Naive thymus-derived CD8-positive, alpha-beta T cell (primary cell): ENCODE measurements around the gene SLC19A1. TPM values are rescaled to one million over a fixed set of nuclear protein-coding genes. Genes with fewer than 3 reads are reported as not detected.
A peak's percentile ranks its signal among the peaks of the same experiment; 100 is the strongest.

Experiments
- ATAC-seq, 2 donors: fragments of 150-1000 bp; cut with Tn5 transposase in 1 of 2; sonication (Bioruptor Pico), chemical (Tn5 transposase) in 1 of 2; 1 replicate in 1 of 2; 2 replicates in 1 of 2; pipeline ENCODE4 v1.10.0; 2021; ENCODE audit warnings: mild to moderate bottlenecking in 2 of 2, moderate library complexity in 2 of 2
- POLR2A ChIA-PET: fragments of 350-600 bp; sonication (Branson Sonifier 250); formaldehyde crosslinking; loops from one replicate; lab custom pipeline; 2021; ENCODE audit warnings: antibody characterized with exemption; lab: Charles Lee
- DNase-seq, 10 donors: peaks; one replicate each; pipeline versions ENCODE4 v3.0.0 to v3.0.0-alpha.2; 2020 to 2022
- H3K27ac Mint-ChIP-seq, 10 donors: one replicate each; pipeline ENCODE4 v1.8.0; 2020 to 2022; ENCODE audit warnings: mild to moderate bottlenecking in 10 of 10, mixed read lengths in 10 of 10, moderate library complexity in 4 of 10, inconsistent platforms in 1 of 10
- H3K27me3 Mint-ChIP-seq, 5 donors: one replicate each; pipeline ENCODE4 v1.8.0; 2021 to 2022; ENCODE audit warnings: mixed read lengths in 5 of 5
- H3K36me3 Mint-ChIP-seq, 3 donors: one replicate each; pipeline ENCODE4 v1.8.0; 2020 to 2022; ENCODE audit warnings: mixed read lengths in 3 of 3, mild to moderate bottlenecking in 2 of 3, inconsistent platforms in 1 of 3
- H3K4me1 Mint-ChIP-seq, 4 donors: one replicate each; pipeline ENCODE4 v1.8.0; 2021 to 2022; ENCODE audit warnings: mixed read lengths in 4 of 4
- H3K4me3 Mint-ChIP-seq, 10 donors: one replicate each; pipeline ENCODE4 v1.8.0; 2020 to 2022; ENCODE audit warnings: mild to moderate bottlenecking in 10 of 10, mixed read lengths in 10 of 10, moderate library complexity in 6 of 10, inconsistent platforms in 1 of 10
- H3K9me3 Mint-ChIP-seq, 9 donors: one replicate each; pipeline ENCODE4 v1.8.0; 2020 to 2022; ENCODE audit warnings: mixed read lengths in 9 of 9, mild to moderate bottlenecking in 3 of 9, inconsistent platforms in 1 of 9, moderate library complexity in 1 of 9
- polyA plus RNA-seq, 3 donors: library from polyadenylated mRNA; unstranded; fragments of 300-500 nt; fragmentation: Illumina TruSeq; gene quantifications; one replicate each; pipeline ENCODE4 v1.2.3, GENCODE V29; 2021
- total RNA-seq, 8 experiments: library from RNA in 2 of 8; stranded (reverse) in 2 of 8; gene quantifications; one replicate each; pipeline ENCODE4 v1.2.3 and lab custom pipeline; 2021 to 2026

SLC19A1 gene
- total and polyA plus RNA-seq, 5 experiments from 2014 or later = 4.6 to 14.4 (median 10.2) TPM

- Mint-ChIP-seq H3K4me3 (no peak overlapping the region), H3K9me3 (no peaks in the 10 kb centered on the region), H3K36me3 (no peaks in the 10 kb centered on the region), H3K27ac (peak overlapping the region in 5 of 10 donors; percentile 36 to 75 (median 56)), H3K4me1 (peaks cover 0 to 5% (median 2%) of the 10 kb centered on the region in 4 donors), H3K27me3 (peaks cover 0 to 6% (median 0%) of the 10 kb centered on the region in 5 donors)
- ATAC-seq = no peak
- POLR2A ChIA-PET = no interaction called here
- DNase-seq = peak in 1 of 10 donors; percentile 54
Observed at GRCh38 chr21:45453308-45453950, 88.8 kb downstream of the SLC19A1 start.

GRCh38 chr21:45452696-45453307 lies 89.4 kb downstream of the SLC19A1 start:
- Mint-ChIP-seq H3K4me3 (no peak overlapping the region), H3K27ac (peak overlapping the region in 6 of 10 donors; percentile 5 to 75 (median 50)), H3K4me1 (peaks cover 0 to 5% (median 2%) of the 10 kb centered on the region in 4 donors), H3K27me3 (peaks cover 0 to 8% (median 3%) of the 10 kb centered on the region in 5 donors), H3K9me3 (no peaks in the 10 kb centered on the region), H3K36me3 (no peaks in the 10 kb centered on the region)
- POLR2A ChIA-PET = no interaction called here
- ATAC-seq = no peak
- DNase-seq = peak in 1 of 10 donors; percentile 15

GRCh38 chr21:45451771-45452182 lies 90.5 kb downstream of the SLC19A1 start:
- H3K4me3 Mint-ChIP-seq = no peak overlapping the region
- no peak overlapping the region for H3K27ac Mint-ChIP-seq
- H3K27me3 Mint-ChIP-seq = peaks cover 0 to 9% (median 8%) of the 10 kb centered on the region in 5 donors
- POLR2A ChIA-PET = no interaction called here
- H3K36me3 Mint-ChIP-seq = no peaks in the 10 kb centered on the region
- ATAC-seq (no peak), DNase-seq (peak in 1 of 10 donors; percentile 52)
- peaks cover 0 to 5% (median 2%) of the 10 kb centered on the region in 4 donors for H3K4me1 Mint-ChIP-seq
- peaks cover 0 to 2% (median 0%) of the 10 kb centered on the region in 9 donors for H3K9me3 Mint-ChIP-seq

GRCh38 chr21:45451091-45451740 lies 91.0 kb downstream of the SLC19A1 start:
- Mint-ChIP-seq H3K9me3 (peaks cover 0 to 4% (median 0%) of the 10 kb centered on the region in 9 donors), H3K4me3 (no peak overlapping the region), H3K27me3 (peaks cover 0 to 12% (median 8%) of the 10 kb centered on the region in 5 donors), H3K27ac (no peak overlapping the region), H3K4me1 (peaks cover 0 to 5% (median 2%) of the 10 kb centered on the region in 4 donors), H3K36me3 (no peaks in the 10 kb centered on the region)
- DNase-seq (peak in 1 of 10 donors; percentile 13), ATAC-seq (no peak)
- POLR2A ChIA-PET = no interaction called here

GRCh38 chr21:45450423-45451090 lies 91.7 kb downstream of the SLC19A1 start:
- POLR2A ChIA-PET = no interaction called here
- H3K27ac Mint-ChIP-seq = no peak overlapping the region

GRCh38 chr21:45449658-45450422 lies 92.4 kb downstream of the SLC19A1 start:
- Mint-ChIP-seq H3K27ac (peak overlapping the region in 1 of 10 donors; percentile 85), H3K27me3 (peaks cover 0 to 16% (median 8%) of the 10 kb centered on the region in 5 donors), H3K4me1 (peaks cover 0 to 5% (median 2%) of the 10 kb centered on the region in 4 donors), H3K9me3 (peaks cover 0 to 6% (median 0%) of the 10 kb centered on the region in 9 donors), H3K4me3 (no peak overlapping the region), H3K36me3 (no peaks in the 10 kb centered on the region)
- ATAC-seq (no peak), DNase-seq (peak in 1 of 10 donors; percentile 44)
- POLR2A ChIA-PET = no interaction called here

More at GRCh38 chr21:45450423-45451090, 91.7 kb downstream of the SLC19A1 start:
- Mint-ChIP-seq H3K4me1 (peaks cover 0 to 5% (median 2%) of the 10 kb centered on the region in 4 donors), H3K36me3 (no peaks in the 10 kb centered on the region), H3K27me3 (peaks cover 0 to 15% (median 8%) of the 10 kb centered on the region in 5 donors), H3K9me3 (peaks cover 0 to 6% (median 0%) of the 10 kb centered on the region in 9 donors), H3K4me3 (no peak overlapping the region)
- DNase-seq = peak in 1 of 10 donors; percentile 38
- no peak for ATAC-seq

- Mint-ChIP-seq H3K27me3 (peaks cover 3 to 18% (median 8%) of the 10 kb centered on the region in 5 donors), H3K4me3 (no peak overlapping the region), H3K4me1 (peaks cover 0 to 8% (median 3%) of the 10 kb centered on the region in 4 donors), H3K9me3 (peaks cover 0 to 6% (median 0%) of the 10 kb centered on the region in 9 donors), H3K27ac (peak overlapping the region in 3 of 10 donors; percentile 1 to 85 (median 52)), H3K36me3 (no peaks in the 10 kb centered on the region)
- POLR2A ChIA-PET = no interaction called here
- peak in 1 of 10 donors; percentile 58 for DNase-seq
- ATAC-seq = no peak
Observed at GRCh38 chr21:45448810-45449657, 93.2 kb downstream of the SLC19A1 start.

- no peaks in the 10 kb centered on the region for H3K36me3 Mint-ChIP-seq
- H3K27ac Mint-ChIP-seq = no peak overlapping the region
- peaks cover 0 to 7% (median 2%) of the 10 kb centered on the region in 4 donors for H3K4me1 Mint-ChIP-seq
Observed at GRCh38 chr21:45448283-45448809, 93.9 kb downstream of the SLC19A1 start.

More at GRCh38 chr21:45448283-45448809, 93.9 kb downstream of the SLC19A1 start:
- no peak overlapping the region for H3K4me3 Mint-ChIP-seq
- POLR2A ChIA-PET = no interaction called here
- ATAC-seq (no peak), DNase-seq (no peak)
- H3K9me3 Mint-ChIP-seq = peaks cover 0 to 6% (median 0%) of the 10 kb centered on the region in 9 donors
- H3K27me3 Mint-ChIP-seq = peaks cover 3 to 19% (median 12%) of the 10 kb centered on the region in 5 donors
